Hematopoietic multipotent progenitor cell treated with erythropoietin and hydrocortisone succinate and interleukin-3 and kit ligand, for 15 days (in vitro differentiated cells): ENCODE data around the gene EMD.

Source experiments
- DNase-seq: peaks from one replicate; pipeline ENCODE4 v3.0.0-alpha.2; 2015; ENCODE audit warnings: low spot score

EMD gene

GRCh38 chrX:154419189-154419588, 40.1 kb downstream of the EMD start:
- no peak for DNase-seq

DNA sequence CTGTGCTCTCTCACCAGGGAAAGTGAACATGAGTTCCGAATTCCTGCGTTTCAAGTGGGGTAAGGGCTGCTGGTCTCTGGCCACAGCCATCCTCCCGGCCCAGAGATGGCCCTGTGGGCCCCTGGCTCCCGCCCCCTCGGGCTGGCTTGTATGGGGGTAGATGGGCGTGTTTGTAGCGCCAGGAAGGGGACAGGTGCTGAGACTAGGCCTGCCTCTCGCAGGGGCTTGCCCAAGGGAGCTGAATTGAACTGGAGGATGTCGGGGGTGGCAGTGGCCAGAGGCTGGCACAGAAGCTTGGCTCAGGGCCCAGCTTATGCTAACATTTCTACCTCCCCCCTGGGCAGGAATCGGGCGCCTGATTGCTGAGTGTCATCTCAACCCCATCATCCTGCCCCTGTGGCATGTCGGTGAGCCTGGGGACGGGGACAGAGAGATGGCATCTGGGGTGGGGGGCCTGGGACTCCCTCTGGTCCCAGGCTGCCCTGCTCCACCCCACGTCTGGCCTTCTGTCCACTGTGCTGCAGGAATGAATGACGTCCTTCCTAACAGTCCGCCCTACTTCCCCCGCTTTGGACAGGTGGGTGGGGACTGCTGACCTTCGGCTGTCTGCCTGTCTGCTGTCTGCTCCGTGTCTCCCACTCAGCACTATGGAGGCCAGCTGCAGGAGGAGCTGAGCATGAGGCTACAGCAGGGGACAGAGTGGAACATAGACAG, 40.8 kb downstream of the EMD start:
- DNase-seq, result no peak

GRCh38 chrX:154420402-154420756, 41.3 kb downstream of the EMD start:
- DNase-seq, result no peak

DNA sequence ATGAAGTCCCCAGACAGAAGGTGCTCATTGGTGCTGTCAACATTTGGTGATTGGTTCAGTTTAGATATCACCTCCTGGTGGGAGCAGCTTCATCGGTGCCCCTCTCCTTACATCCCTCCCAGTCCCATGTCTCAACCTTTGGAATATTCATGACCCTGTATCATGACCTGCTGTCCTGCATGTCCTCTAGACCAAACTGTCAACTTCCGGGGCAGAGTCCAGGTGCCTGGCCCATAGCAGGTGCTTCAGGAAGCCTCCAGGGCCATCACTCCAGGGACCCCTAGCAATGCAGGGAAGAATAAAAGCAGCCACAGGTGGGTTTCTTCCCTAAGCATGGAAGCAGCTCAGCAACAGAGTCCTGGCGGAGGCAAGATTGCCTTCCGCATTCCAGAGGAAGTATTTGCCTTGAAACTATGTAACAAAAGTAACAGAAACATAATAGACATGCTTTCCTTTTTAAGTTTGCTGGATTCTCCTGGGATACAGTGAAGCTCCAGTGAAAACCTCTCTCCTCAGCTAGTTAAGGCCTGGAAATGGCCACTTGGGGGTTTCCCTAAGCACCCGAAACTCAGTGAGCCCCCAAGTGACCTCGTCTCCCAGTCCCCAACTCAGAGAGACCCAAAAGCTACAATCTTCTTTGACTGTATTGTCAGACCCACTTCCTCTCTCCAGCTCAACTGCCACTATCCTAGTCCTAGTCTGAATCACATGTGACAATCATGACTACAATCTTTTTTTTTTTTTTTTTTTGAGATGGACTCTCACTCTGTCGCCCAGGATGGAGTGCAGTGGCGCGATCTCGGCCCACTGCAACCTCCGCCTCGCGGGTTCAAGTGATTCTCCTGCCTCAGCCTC, 48.0 kb downstream of the EMD start:
- no peak for DNase-seq

DNA sequence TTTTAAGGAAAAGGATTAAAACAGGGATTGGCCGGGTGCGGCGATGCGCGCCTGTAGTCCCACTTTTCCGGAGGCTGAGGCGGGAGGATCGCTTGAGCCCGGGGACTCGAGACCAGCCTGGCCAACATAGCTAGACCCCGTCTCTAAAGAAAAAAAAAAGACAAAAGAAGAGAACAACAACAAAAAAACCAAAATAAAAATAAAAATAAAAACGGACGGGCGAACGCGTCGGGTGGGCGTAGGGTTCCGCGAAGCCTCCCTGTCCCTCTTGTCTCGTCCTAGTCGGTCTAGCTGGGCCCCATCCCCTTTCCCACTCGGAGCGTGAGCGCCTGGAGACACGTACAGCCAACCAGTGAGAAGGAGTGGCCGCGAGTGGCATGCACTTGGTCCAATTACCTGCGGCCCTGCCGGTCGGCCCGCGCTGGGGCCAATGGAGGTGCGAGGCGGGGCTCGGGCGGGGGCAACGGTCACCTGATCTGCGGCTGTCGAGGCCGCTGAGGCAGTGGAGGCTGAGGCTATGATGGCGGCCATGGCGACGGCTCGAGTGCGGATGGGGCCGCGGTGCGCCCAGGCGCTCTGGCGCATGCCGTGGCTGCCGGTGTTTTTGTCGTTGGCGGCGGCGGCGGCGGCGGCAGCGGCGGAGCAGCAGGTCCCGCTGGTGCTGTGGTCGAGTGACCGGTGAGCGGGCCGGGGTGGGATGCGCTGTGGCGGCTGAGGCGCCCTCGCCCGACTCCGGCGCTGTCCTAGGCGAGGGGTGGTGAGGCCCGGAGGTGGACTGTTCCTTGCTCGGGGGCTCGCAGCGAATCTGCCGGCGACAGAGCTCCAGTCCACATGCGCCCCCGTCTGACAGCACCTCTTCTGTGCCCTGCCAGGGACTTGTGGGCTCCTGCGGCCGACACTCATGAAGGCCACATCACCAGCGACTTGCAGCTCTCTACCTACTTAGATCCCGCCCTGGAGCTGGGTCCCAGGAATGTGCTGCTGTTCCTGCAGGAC, 49.4 kb downstream of the EMD start, which contains the start of gene ATP6AP1:
TSS of gene ATP6AP1 (plus strand) at position 502 of the 996 bp plus-strand sequence. CDS start at position 518, 16 bp downstream.
- peak; percentile 88 for DNase-seq

DNA sequence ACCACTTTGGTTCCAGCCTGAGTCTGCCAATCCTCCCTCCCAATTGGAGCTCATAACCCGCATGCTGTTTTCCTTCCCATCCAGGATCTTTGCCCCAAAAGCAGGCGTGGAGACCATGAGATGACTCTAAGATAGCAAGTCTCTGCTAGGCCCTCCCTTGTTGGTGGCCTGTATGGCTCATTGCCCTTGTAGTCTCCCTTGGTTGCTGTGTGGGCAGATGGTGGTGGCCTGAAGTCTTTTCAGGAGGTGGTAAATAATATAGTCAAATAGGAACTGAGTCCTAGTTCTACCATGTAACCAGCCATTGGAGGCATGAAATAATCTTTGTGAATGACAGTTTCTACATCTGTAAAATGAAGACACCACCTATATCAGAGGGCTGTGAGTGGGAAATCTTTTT, 50.6 kb downstream of the EMD start:
- DNase-seq, result no peak

- DNase-seq, result no peak
Observed at GRCh38 chrX:154430479-154430878, 51.4 kb downstream of the EMD start.

DNA sequence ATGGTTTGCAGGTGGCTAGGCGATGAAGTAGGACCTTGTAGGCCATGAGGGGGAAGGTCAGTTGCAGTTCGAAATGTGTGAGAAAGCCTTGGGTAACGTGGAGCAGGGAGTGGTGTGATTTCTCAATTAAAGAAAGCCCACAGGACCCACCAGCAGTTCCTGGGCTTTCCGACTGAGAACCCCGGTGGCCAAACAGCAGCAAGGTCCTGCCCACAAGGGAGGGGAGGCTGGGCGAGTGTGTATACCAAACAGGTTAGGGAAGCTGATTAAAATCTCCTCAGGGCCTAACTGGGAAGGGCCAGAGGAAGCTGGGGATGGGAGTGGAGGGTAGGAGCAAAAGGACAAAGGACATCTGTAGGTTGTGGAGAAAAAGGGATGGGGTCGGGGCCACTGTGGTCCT, 51.8 kb downstream of the EMD start:
- DNase-seq, result no peak
